DMS79 (cell line): Measurements from ENCODE around the gene UBR4.
"Not testable (repeated sequence)": the region's sequence is repeated elsewhere in the genome, so short reads cannot be mapped to it uniquely, and the experiment has no call there.

Experiments
- DNase-seq: peaks from one replicate; lab custom pipeline; 2025; lab: John Stamatoyannopoulos, UW

UBR4 gene

GRCh38 chr1:19220080-19220846 lies 10.2 kb upstream of the UBR4 start:
- no peak for DNase-seq

- DNase-seq, result no peak
Observed at GRCh38 chr1:19219451-19219850, 9.4 kb upstream of the UBR4 start.

GRCh38 chr1:19216585-19216984 lies 6.5 kb upstream of the UBR4 start:
- not testable (repeated sequence) for DNase-seq

GRCh38 chr1:19213580-19213979 lies 3.5 kb upstream of the UBR4 start:
- no peak for DNase-seq

- DNase-seq, result no peak
Observed at GRCh38 chr1:19212167-19212566, 2.1 kb upstream of the UBR4 start.

- DNase-seq, result peak; percentile 35
Observed at GRCh38 chr1:19210772-19211549, 895 bp upstream of the UBR4 start.

GRCh38 chr1:19209439-19209989 lies 552 bp downstream of the UBR4 start:
- DNase-seq, result no peak

- DNase-seq, result no peak
Observed at GRCh38 chr1:19208710-19209438, 1.2 kb downstream of the UBR4 start.

- no peak for DNase-seq
Observed at GRCh38 chr1:19206947-19207346, 3.1 kb downstream of the UBR4 start.

- DNase-seq, result no peak
Observed at GRCh38 chr1:19205845-19206244, 4.2 kb downstream of the UBR4 start.

- DNase-seq, result no peak
Observed at GRCh38 chr1:19205403-19205802, 4.7 kb downstream of the UBR4 start.

- no peak for DNase-seq
Observed at GRCh38 chr1:19204446-19205266, 5.4 kb downstream of the UBR4 start.

GRCh38 chr1:19203440-19203839 lies 6.6 kb downstream of the UBR4 start:
- DNase-seq, result no peak

GRCh38 chr1:19202396-19202795 lies 7.7 kb downstream of the UBR4 start:
- no peak for DNase-seq

- DNase-seq, result no peak
Observed at GRCh38 chr1:19199969-19200604, 10.0 kb downstream of the UBR4 start.

- DNase-seq, result no peak
Observed at GRCh38 chr1:19199329-19199968, 10.6 kb downstream of the UBR4 start.

- no peak for DNase-seq
Observed at GRCh38 chr1:19198820-19199219, 11.2 kb downstream of the UBR4 start.

GRCh38 chr1:19197845-19198244 lies 12.2 kb downstream of the UBR4 start:
- no peak for DNase-seq

GRCh38 chr1:19196331-19196730 lies 13.7 kb downstream of the UBR4 start:
- no peak for DNase-seq

- DNase-seq, result no peak
Observed at GRCh38 chr1:19193004-19193403, 17.1 kb downstream of the UBR4 start.

GRCh38 chr1:19191811-19192210 lies 18.3 kb downstream of the UBR4 start:
- no peak for DNase-seq
